Suppressor macrophage (primary cell): ENCODE data around the gene CDX1.

ENCODE experiments used
- DNase-seq, 4 experiments: peaks; one replicate each; pipeline ENCODE4 v3.0.0-alpha.2; 2020 to 2022

The CDX1 gene

GRCh38 chr5:150146862-150147601 lies 19.5 kb upstream of the CDX1 start:
- no peak for DNase-seq

- no peak for DNase-seq
These were observed 18.9 kb upstream of the CDX1 start for GRCh38 chr5:150147670-150148069.

- DNase-seq: no peak
These were observed 18.3 kb upstream of the CDX1 start for GRCh38 chr5:150148117-150148927.

GRCh38 chr5:150149618-150150017 lies 17.0 kb upstream of the CDX1 start:
- no peak for DNase-seq

GRCh38 chr5:150152636-150153462 lies 13.7 kb upstream of the CDX1 start:
- DNase-seq: no peak

- no peak for DNase-seq
These were observed 13.1 kb upstream of the CDX1 start for GRCh38 chr5:150153483-150153882.

GRCh38 chr5:150153957-150154617 lies 12.5 kb upstream of the CDX1 start:
- DNase-seq: peak in 3 of 4 experiments; percentile 37 to 56 (median 37)

- no peak for DNase-seq
These were observed 11.9 kb upstream of the CDX1 start for GRCh38 chr5:150154618-150155128.

GRCh38 chr5:150155258-150156026 lies 11.1 kb upstream of the CDX1 start, which contains the start of gene PDGFRB:
Gene PDGFRB, minus strand, starts transcription at chr5:150155845. Its CDS starts 18,798 bp downstream, at chr5:150137047.
- DNase-seq: no peak

GRCh38 chr5:150156027-150156368 lies 10.6 kb upstream of the CDX1 start:
- DNase-seq: peak in 2 of 4 experiments; percentile 27 to 33

- no peak for DNase-seq
These were observed 10.0 kb upstream of the CDX1 start for GRCh38 chr5:150156540-150156939.

- no peak for DNase-seq
These were observed 9.4 kb upstream of the CDX1 start for GRCh38 chr5:150157168-150157567.

- peak in 1 of 4 experiments; percentile 24 for DNase-seq
These were observed 8.2 kb upstream of the CDX1 start for GRCh38 chr5:150158170-150158949.

- DNase-seq: no peak
These were observed 7.5 kb upstream of the CDX1 start for GRCh38 chr5:150159031-150159430.

- peak; percentile 56 to 72 (median 66) for DNase-seq
These were observed 6.8 kb upstream of the CDX1 start for GRCh38 chr5:150159741-150160179.

GRCh38 chr5:150160448-150161081 lies 6.0 kb upstream of the CDX1 start:
- DNase-seq: no peak

- peak; percentile 77 to 90 (median 86) for DNase-seq
These were observed 5.1 kb upstream of the CDX1 start for GRCh38 chr5:150161242-150162141.

- DNase-seq: no peak
These were observed 4.5 kb upstream of the CDX1 start for GRCh38 chr5:150162142-150162513.

- DNase-seq: no peak
These were observed 3.5 kb upstream of the CDX1 start for GRCh38 chr5:150163035-150163434.
